Effector memory CD8-positive, alpha-beta T cell (primary cell): ENCODE data around the gene PKM.
"Not testable (repeated sequence)": the region's sequence is repeated elsewhere in the genome, so short reads cannot be mapped to it uniquely, and the experiment has no call there.

Experiments used
- ATAC-seq: fragments of 150-1000 bp; cut with Tn5 transposase; replicated peaks from 2 replicates; pipeline ENCODE4 v1.10.0; 2021; ENCODE audit warnings: mild to moderate bottlenecking, moderate library complexity
- DNase-seq, 3 experiments: peaks; one replicate each; pipeline ENCODE4 v3.0.0; 2021
- H3K27ac Mint-ChIP-seq, 2 donors: one replicate each; pipeline ENCODE4 v1.8.0; 2022; ENCODE audit warnings: mild to moderate bottlenecking in 2 of 2, mixed read lengths in 2 of 2, moderate library complexity in 2 of 2
- H3K27me3 Mint-ChIP-seq, 2 donors: one replicate each; pipeline ENCODE4 v1.8.0; 2022; ENCODE audit warnings: mixed read lengths in 2 of 2
- H3K36me3 Mint-ChIP-seq: one replicate; pipeline ENCODE4 v1.8.0; 2022; ENCODE audit warnings: mild to moderate bottlenecking, moderate library complexity, mixed read lengths; ENCODE audit not compliant: insufficient read depth
- H3K4me1 Mint-ChIP-seq, 2 donors: one replicate each; pipeline ENCODE4 v1.8.0; 2022; ENCODE audit warnings: low read depth in 2 of 2, mixed read lengths in 2 of 2
- H3K4me3 Mint-ChIP-seq, 2 donors: one replicate each; pipeline ENCODE4 v1.8.0; 2022; ENCODE audit warnings: mild to moderate bottlenecking in 2 of 2, mixed read lengths in 2 of 2, moderate library complexity in 2 of 2
- H3K9me3 Mint-ChIP-seq, 2 donors: one replicate each; pipeline ENCODE4 v1.8.0; 2022; ENCODE audit warnings: mixed read lengths in 2 of 2

PKM gene

GRCh38 chr15:72175186-72176044 lies 55.6 kb downstream of the PKM start:
- Mint-ChIP-seq H3K4me3 (no peak overlapping the region), H3K9me3 (no peaks in the 10 kb centered on the region), H3K36me3 (no peaks in the 10 kb centered on the region), H3K27me3 (peaks cover 20 to 41% of the 10 kb centered on the region in 2 donors), H3K27ac (no peak overlapping the region), H3K4me1 (no peaks in the 10 kb centered on the region)
- ATAC-seq (no peak), DNase-seq (no peak)

- Mint-ChIP-seq H3K9me3 (no peaks in the 10 kb centered on the region), H3K27ac (no peak overlapping the region)
- ATAC-seq: no peak
Measured at GRCh38 chr15:72174551-72175165, 56.3 kb downstream of the PKM start.

DNA sequence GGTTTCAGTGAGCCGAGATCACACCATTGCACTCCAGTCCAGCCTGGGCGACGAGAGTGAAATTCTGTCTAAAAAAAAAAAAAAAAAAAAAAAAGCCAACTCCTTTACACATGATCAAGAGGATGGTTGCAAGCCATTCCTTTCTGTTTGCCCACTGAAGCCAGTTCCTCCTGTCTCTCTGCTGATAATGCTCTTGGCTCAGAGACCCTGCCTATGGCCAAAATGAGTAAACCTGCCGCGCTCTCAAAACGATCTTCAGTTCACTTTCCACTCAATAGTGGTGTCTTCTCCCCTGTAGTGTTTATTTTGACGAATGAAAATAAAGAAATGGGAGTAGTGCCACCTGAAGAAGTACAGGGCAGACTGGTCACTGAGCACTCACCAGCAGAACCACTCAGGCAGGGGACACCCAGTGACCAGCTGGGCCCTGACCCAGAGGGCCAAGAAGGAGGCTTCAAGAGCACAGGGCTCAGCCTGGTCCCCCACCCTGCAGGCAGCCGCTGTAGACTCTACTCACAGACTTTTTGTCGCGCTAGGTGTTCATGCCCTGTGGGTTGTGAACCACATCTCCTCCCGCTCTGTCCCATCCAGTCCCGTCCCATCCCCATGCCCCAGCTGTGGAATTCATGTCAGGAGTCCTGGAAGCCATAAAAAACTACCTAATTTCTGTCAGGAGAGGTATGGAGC lies 57.0 kb downstream of the PKM start:
- H3K9me3 Mint-ChIP-seq: no peaks in the 10 kb centered on the region
- peaks cover 0 to 1% of the 10 kb centered on the region in 2 donors for H3K4me1 Mint-ChIP-seq
- no peak for DNase-seq
- H3K4me3 Mint-ChIP-seq: no peak overlapping the region
- no peak overlapping the region for H3K27ac Mint-ChIP-seq
- peaks cover 25 to 47% of the 10 kb centered on the region in 2 donors for H3K27me3 Mint-ChIP-seq
- no peaks in the 10 kb centered on the region for H3K36me3 Mint-ChIP-seq
- ATAC-seq: no peak

More at GRCh38 chr15:72174551-72175165, 56.3 kb downstream of the PKM start:
- H3K27me3 Mint-ChIP-seq: peaks cover 20 to 40% of the 10 kb centered on the region in 2 donors
- no peaks in the 10 kb centered on the region for H3K36me3 Mint-ChIP-seq
- no peak for DNase-seq
- no peak overlapping the region for H3K4me3 Mint-ChIP-seq
- H3K4me1 Mint-ChIP-seq: no peaks in the 10 kb centered on the region

DNA sequence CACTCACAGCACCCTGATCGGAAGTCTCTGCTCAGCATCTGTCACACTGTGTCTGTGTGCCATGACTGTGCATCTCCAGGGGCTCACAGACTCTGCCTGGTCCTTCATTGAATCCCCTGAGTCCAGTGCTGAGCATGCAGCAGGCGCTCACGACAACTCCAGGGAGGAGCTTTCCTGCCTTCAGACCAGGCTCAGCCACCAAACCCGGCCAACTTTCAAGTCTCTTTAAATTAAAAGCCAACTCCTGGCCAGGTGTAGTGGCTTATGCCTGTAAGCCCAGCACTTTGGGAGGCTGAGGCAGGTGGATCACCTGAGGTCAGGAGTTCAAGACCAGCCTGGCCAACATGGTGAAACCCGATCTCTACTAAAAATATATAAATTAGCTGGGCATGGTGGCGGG lies 57.6 kb downstream of the PKM start:
- Mint-ChIP-seq H3K4me1 (peaks cover 0 to 5% of the 10 kb centered on the region in 2 donors), H3K27me3 (peaks cover 27 to 53% of the 10 kb centered on the region in 2 donors), H3K36me3 (no peaks in the 10 kb centered on the region), H3K9me3 (no peaks in the 10 kb centered on the region), H3K27ac (no peak overlapping the region), H3K4me3 (no peak overlapping the region)
- ATAC-seq (no peak), DNase-seq (no peak)

DNA sequence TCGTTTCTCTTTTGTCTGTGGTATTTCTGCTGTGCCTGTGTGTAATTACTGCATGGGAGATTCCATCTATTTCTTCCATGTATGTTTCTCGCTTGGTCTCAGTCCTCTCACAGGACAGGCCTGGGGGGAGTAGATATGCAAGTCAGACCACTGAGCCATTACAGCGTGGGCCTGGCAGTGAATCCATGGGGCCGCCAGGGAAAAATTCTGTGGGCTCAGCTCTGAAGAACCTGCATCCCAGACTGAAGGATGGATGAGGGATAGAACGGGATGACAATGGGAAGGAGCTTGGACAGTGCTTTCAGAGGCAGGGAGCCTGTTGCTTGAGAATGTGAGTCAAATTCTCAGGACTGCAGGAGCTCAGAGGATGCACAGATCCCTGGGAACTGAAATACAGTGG lies 58.2 kb downstream of the PKM start:
- no peak overlapping the region for H3K27ac Mint-ChIP-seq
- no peak for ATAC-seq

GRCh38 chr15:72171978-72172377 lies 59.0 kb downstream of the PKM start:
- H3K27ac Mint-ChIP-seq, DNase-seq: not testable (repeated sequence)

More for the DNA sequence above, 58.2 kb downstream of the PKM start:
- H3K4me3 Mint-ChIP-seq: no peak overlapping the region
- no peaks in the 10 kb centered on the region for H3K36me3 Mint-ChIP-seq
- no peak for DNase-seq
- no peaks in the 10 kb centered on the region for H3K9me3 Mint-ChIP-seq
- peaks cover 0 to 10% of the 10 kb centered on the region in 2 donors for H3K4me1 Mint-ChIP-seq
- peaks cover 27 to 59% of the 10 kb centered on the region in 2 donors for H3K27me3 Mint-ChIP-seq

GRCh38 chr15:72170691-72171090 lies 60.3 kb downstream of the PKM start:
- H3K27me3 Mint-ChIP-seq: peaks cover 25 to 66% of the 10 kb centered on the region in 2 donors
- peaks cover 0 to 10% of the 10 kb centered on the region in 2 donors for H3K4me1 Mint-ChIP-seq
- ATAC-seq: no peak
- peaks cover 3% of the 10 kb centered on the region for H3K36me3 Mint-ChIP-seq
- H3K27ac Mint-ChIP-seq: no peak overlapping the region
- DNase-seq: no peak
- H3K9me3 Mint-ChIP-seq: no peaks in the 10 kb centered on the region
- H3K4me3 Mint-ChIP-seq: no peak overlapping the region

More at GRCh38 chr15:72171978-72172377, 59.0 kb downstream of the PKM start:
- H3K4me1 Mint-ChIP-seq, H3K4me3 Mint-ChIP-seq, H3K36me3 Mint-ChIP-seq, ATAC-seq, H3K9me3 Mint-ChIP-seq: not testable (repeated sequence)
- peaks cover 27 to 67% of the 10 kb centered on the region in 2 donors for H3K27me3 Mint-ChIP-seq

GRCh38 chr15:72169921-72170611 lies 60.9 kb downstream of the PKM start:
- no peak for ATAC-seq
- H3K36me3 Mint-ChIP-seq: peaks cover 3% of the 10 kb centered on the region
- no peak overlapping the region for H3K27ac Mint-ChIP-seq
- peaks cover 0 to 10% of the 10 kb centered on the region in 2 donors for H3K4me1 Mint-ChIP-seq
- DNase-seq: no peak
- H3K9me3 Mint-ChIP-seq: no peaks in the 10 kb centered on the region
- H3K4me3 Mint-ChIP-seq: no peak overlapping the region
- peaks cover 19 to 60% of the 10 kb centered on the region in 2 donors for H3K27me3 Mint-ChIP-seq

- no peak overlapping the region for H3K27ac Mint-ChIP-seq
- peaks cover 13 to 53% of the 10 kb centered on the region in 2 donors for H3K27me3 Mint-ChIP-seq
- no peak for ATAC-seq
- peaks cover 0 to 10% of the 10 kb centered on the region in 2 donors for H3K4me1 Mint-ChIP-seq
- H3K4me3 Mint-ChIP-seq: no peak overlapping the region
- no peak for DNase-seq
- H3K9me3 Mint-ChIP-seq: no peaks in the 10 kb centered on the region
- peaks cover 3% of the 10 kb centered on the region for H3K36me3 Mint-ChIP-seq
Measured at GRCh38 chr15:72169236-72169920, 61.6 kb downstream of the PKM start.

DNA sequence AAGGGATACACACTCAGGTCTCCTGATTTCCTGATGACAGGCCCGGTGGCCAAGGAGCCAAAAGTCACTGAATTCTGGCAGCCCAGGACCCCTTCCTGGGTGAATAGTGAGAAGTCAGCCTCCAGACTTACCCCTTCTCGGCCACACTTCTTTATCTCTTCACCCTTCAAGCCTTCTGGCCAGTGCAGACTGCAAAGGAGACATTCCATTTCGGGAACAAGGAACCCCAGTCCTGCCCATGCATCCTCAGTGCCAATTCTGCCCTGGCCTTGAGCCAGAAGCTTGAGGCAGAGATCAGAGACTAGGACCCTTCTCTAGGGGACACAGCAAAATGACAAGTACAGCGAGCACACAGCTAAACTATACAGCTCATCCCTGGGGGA lies 62.2 kb downstream of the PKM start:
- DNase-seq: no peak
- no peak for ATAC-seq
- Mint-ChIP-seq H3K36me3 (peaks cover 3% of the 10 kb centered on the region), H3K4me3 (no peak overlapping the region), H3K27me3 (peaks cover 7 to 47% of the 10 kb centered on the region in 2 donors), H3K27ac (no peak overlapping the region), H3K4me1 (peaks cover 0 to 10% of the 10 kb centered on the region in 2 donors), H3K9me3 (no peaks in the 10 kb centered on the region)

GRCh38 chr15:72168131-72168807 lies 62.7 kb downstream of the PKM start:
- ATAC-seq: no peak
- DNase-seq: no peak
- Mint-ChIP-seq H3K27ac (peak overlapping the region in 1 of 2 donors; percentile 49), H3K27me3 (peaks cover 7 to 42% of the 10 kb centered on the region in 2 donors), H3K9me3 (no peaks in the 10 kb centered on the region), H3K4me3 (no peak overlapping the region), H3K36me3 (peaks cover 3% of the 10 kb centered on the region), H3K4me1 (peaks cover 0 to 10% of the 10 kb centered on the region in 2 donors)

DNA sequence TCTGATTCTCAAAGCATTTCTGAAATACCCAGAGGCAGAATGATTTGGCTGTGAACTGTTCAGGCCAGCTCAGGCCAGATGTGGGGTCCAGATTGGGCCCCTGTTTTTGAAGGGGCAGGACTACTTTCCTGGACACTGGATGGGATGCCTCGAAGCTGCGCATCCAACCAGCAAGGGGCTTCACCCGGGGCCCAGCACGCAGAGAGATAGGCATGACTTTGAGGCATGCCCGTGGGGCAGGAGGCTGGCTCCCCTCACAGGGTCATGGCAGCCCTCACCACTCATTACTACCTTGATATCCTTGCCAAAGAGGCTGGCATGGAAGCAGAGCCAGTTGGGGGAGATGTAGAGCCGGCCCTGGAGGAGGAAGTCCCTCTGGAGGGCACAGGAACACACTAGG lies 63.5 kb downstream of the PKM start:
- Mint-ChIP-seq H3K9me3 (no peaks in the 10 kb centered on the region), H3K4me3 (no peak overlapping the region), H3K27ac (no peak overlapping the region), H3K36me3 (peaks cover 3% of the 10 kb centered on the region), H3K27me3 (peaks cover 7 to 37% of the 10 kb centered on the region in 2 donors), H3K4me1 (peaks cover 0 to 10% of the 10 kb centered on the region in 2 donors)
- DNase-seq (no peak), ATAC-seq (no peak)
